Endothelial cell of umbilical vein (primary cell): Measurements from ENCODE around the gene EPHA8. TPM values are rescaled to one million over a fixed set of nuclear protein-coding genes. Genes with fewer than 3 reads are reported as not detected.

ENCODE experiments used
- BruUV-seq: library from RNA; stranded (reverse); fragments of 400-500 nt; replicated peaks from 2 replicates; lab custom pipeline; 2021; lab: Mats Ljungman, UMichigan
- CTCF ChIA-PET: fragments of 300-600, 350-600 bp; sonication (Branson Sonifier 250); formaldehyde crosslinking; loops from one replicate; lab custom pipeline; 2021; ENCODE audit warnings: antibody characterized with exemption, inconsistent platforms; lab: Charles Lee
- POLR2A ChIA-PET: fragments of 300-600, 350-600 bp; sonication (Branson Sonifier 250); formaldehyde crosslinking; loops from one replicate; lab custom pipeline; 2021; ENCODE audit warnings: antibody characterized with exemption, inconsistent platforms; lab: Charles Lee
- DNase-seq: peaks from one replicate; pipeline ENCODE4 v3.0.0-alpha.2; 2011; ENCODE audit warnings: low read depth, low spot score
- FAIRE-seq: peaks from 2 replicates; lab custom pipeline; 2011; peaks lifted over from hg19 to GRCh38; lab: Jason Lieb, UNC
- H2AFZ ChIP-seq: 2 replicates; pipeline ENCODE4 v1.6.0; 2012; ENCODE audit warnings: low read depth, low read length, control low read depth, inconsistent platforms
- H3K27ac ChIP-seq: 2 replicates; pipeline ENCODE4 v1.5.1; 2011; ENCODE audit warnings: low read depth, mild to moderate bottlenecking, control low read depth, low read length, moderate library complexity; ENCODE audit not compliant: insufficient read depth
- H3K27me3 ChIP-seq, 2 experiments: 2 replicates each; pipeline versions ENCODE4 v1.6.0 to v1.6.1; 2011; ENCODE audit warnings: low read length in 2 of 2, mixed read lengths in 1 of 2; ENCODE audit not compliant: control insufficient read depth in 2 of 2, insufficient read depth in 2 of 2
- H3K36me3 ChIP-seq, 2 experiments: 2 replicates in 1 of 2; 3 replicates in 1 of 2; pipeline ENCODE4 v1.5.1; 2011; ENCODE audit warnings: low read length in 2 of 2, mild to moderate bottlenecking in 1 of 2, moderate library complexity in 1 of 2; ENCODE audit not compliant: control insufficient read depth in 2 of 2, insufficient read depth in 2 of 2; ENCODE audit errors: extremely low read depth in 1 of 2
- H3K4me1 ChIP-seq: 3 replicates; pipeline ENCODE4 v1.5.1; 2011; ENCODE audit warnings: mild to moderate bottlenecking, low read length; ENCODE audit not compliant: control insufficient read depth, insufficient read depth; ENCODE audit errors: extremely low read depth
- H3K4me2 ChIP-seq: 2 replicates; pipeline ENCODE4 v1.6.1; 2011; ENCODE audit warnings: low read length, control low read depth, mixed read lengths; ENCODE audit not compliant: insufficient read depth
- H3K4me3 ChIP-seq, 3 experiments: fragments of 200-600 bp in 1 of 3; sonication (generic), shearing (Covaris generic) in 1 of 3; replicated peaks in 1 of 3; 2 replicates each; pipeline ENCODE4 v1.5.1; 2011 to 2016; ENCODE audit warnings: control low read depth in 3 of 3, low read length in 3 of 3, mild to moderate bottlenecking in 2 of 3, inconsistent platforms in 1 of 3, low read depth in 1 of 3, moderate library complexity in 1 of 3; ENCODE audit not compliant: insufficient read depth in 1 of 3
- H3K79me2 ChIP-seq: 2 replicates; pipeline ENCODE4 v1.6.0; 2012; ENCODE audit warnings: low read length, inconsistent platforms; ENCODE audit not compliant: control insufficient read depth, insufficient read depth
- H3K9ac ChIP-seq: replicated peaks from 2 replicates; pipeline ENCODE3; 2011; ENCODE audit warnings: low read length, control low read depth; ENCODE audit not compliant: insufficient read depth; ENCODE audit errors: extremely low read depth
- H3K9me1 ChIP-seq: replicated peaks from 3 replicates; pipeline ENCODE4 v1.6.0; 2011; ENCODE audit warnings: mild to moderate bottlenecking, low read length; ENCODE audit not compliant: control insufficient read depth, insufficient read depth; ENCODE audit errors: extremely low read depth
- H3K9me3 ChIP-seq: replicated peaks from 2 replicates; pipeline ENCODE4 v1.5.1; 2012; ENCODE audit warnings: low read length, inconsistent platforms; ENCODE audit not compliant: control insufficient read depth, insufficient read depth
- H4K20me1 ChIP-seq: replicated peaks from 2 replicates; pipeline ENCODE3; 2011; ENCODE audit warnings: mild to moderate bottlenecking, low read length; ENCODE audit not compliant: control insufficient read depth, insufficient read depth; ENCODE audit errors: extremely low read depth
- EZH2 ChIP-seq: IDR thresholded peaks from 2 replicates; pipeline ENCODE4 v1.6.1; 2012; ENCODE audit warnings: borderline replicate concordance, low read depth, mild to moderate bottlenecking, moderate library complexity, low read length, inconsistent platforms; ENCODE audit not compliant: severe bottlenecking
- FOS ChIP-seq: IDR thresholded peaks from 2 replicates; pipeline ENCODE4 v1.6.1; 2011; ENCODE audit warnings: mild to moderate bottlenecking, low read length, moderate library complexity, borderline replicate concordance; ENCODE audit not compliant: insufficient read depth
- MYC ChIP-seq: IDR thresholded peaks from one replicate; pipeline ENCODE4 v1.6.1; 2011; ENCODE audit warnings: mild to moderate bottlenecking, low read depth, low read length
- POLR2A ChIP-seq: IDR thresholded peaks from 2 replicates; pipeline ENCODE4 v1.6.1; 2012; ENCODE audit warnings: low read depth, mild to moderate bottlenecking, control low read depth, low read length
- POLR2AphosphoS5 ChIP-seq: IDR thresholded peaks from 2 replicates; pipeline ENCODE4 v1.6.1; 2012; ENCODE audit warnings: low read depth, mild to moderate bottlenecking, control low read depth, low read length, moderate library complexity; ENCODE audit not compliant: insufficient read depth
- dilution Hi-C: fragments of 300-500 bp; cut with MboI; formaldehyde crosslinking; loops from one replicate; pipeline ENCODE4 v1.15.0; 2019; ENCODE audit warnings: low sequenced_read_pairs; ENCODE audit not compliant: extremely low pct_ligation_motif_present
- intact Hi-C: fragments of 100-400 bp; cut with micrococcal nuclease; formaldehyde crosslinking; loops from one replicate; pipeline ENCODE4 v1.10.0; 2022
- polyA plus RNA-seq, 4 experiments: library from polyadenylated mRNA; depleted of rRNA in 3 of 4; stranded (reverse) in 3 of 4; unstranded in 1 of 4; fragments of >200 nt; gene quantifications; 2 replicates each; pipeline versions ENCODE4 v1.2.1 to v1.2.3, GENCODE V29; 2011 to 2012; ENCODE audit warnings: missing spikeins in 1 of 4
- total RNA-seq: library from RNA; stranded (reverse); gene quantifications from 2 replicates; pipeline ENCODE4 v1.2.3, GENCODE V29; 2021
- TF ChIP-seq, protein P1 (sequence below): IDR thresholded peaks from 2 replicates; pipeline ENCODE4 v1.6.1; 2011; ENCODE audit not compliant: insufficient read depth, insufficient read length
- TF ChIP-seq, protein P2 (sequence below), 2 donors: IDR thresholded peaks; 1 replicate in 1 of 2; 2 replicates in 1 of 2; pipeline ENCODE4 v1.5.1; 2011; ENCODE audit warnings: low read length in 2 of 2, mild to moderate bottlenecking in 2 of 2, moderate library complexity in 2 of 2, control low read depth in 1 of 2, inconsistent platforms in 1 of 2, low read depth in 1 of 2; ENCODE audit not compliant: insufficient read depth in 1 of 2; ENCODE audit errors: extremely low read depth in 1 of 2

The EPHA8 gene
- total and polyA plus RNA-seq, 2 donors (not counting 3 experiments of a cell fraction or from before 2014, with no cell fraction given): not detected

DNA sequence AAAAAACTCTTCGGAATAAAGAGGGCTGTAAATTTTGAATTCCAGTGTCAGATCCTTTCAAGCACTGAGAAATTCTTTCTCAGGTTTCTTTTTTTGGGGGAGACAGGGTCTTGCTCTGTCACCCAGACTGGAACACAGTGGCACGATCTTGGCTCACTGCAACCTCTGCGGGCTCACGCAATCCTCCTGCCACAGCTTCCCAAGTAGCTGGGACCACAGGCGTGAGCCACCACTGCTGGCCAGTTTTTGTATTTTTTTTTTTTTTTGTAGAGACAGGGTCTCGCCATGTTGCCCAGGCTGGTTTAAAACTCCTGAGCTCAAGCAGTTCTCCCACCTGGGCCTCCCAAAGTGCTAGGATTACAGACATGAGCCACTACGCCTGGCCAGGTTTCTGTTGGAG is 34.8 kb upstream of the EPHA8 start:
- no peak for DNase-seq
- H4K20me1 ChIP-seq: no peaks in the 10 kb centered on the region
- no peaks in the 10 kb centered on the region for H3K79me2 ChIP-seq
- FAIRE-seq: no peak
- dilution Hi-C loops (no loop called here), intact Hi-C loops (no loop called here)
- BruUV-seq: no TSS peak
- no peak overlapping the region for H3K4me3 ChIP-seq
- no peak overlapping the region for H2AFZ ChIP-seq
- H3K9me1 ChIP-seq: no peaks in the 10 kb centered on the region
- CTCF ChIA-PET: interaction anchor here (0.7 to 1.3 kb wide), 2 partner anchors 108 to 113 kb away, joined by 3 to 6 read pairs; no protein-coding TSS in a partner anchor
- H3K9ac ChIP-seq: no peak overlapping the region
- no peak overlapping the region for H3K4me2 ChIP-seq
- H3K4me1 ChIP-seq: peaks cover 6% of the 10 kb centered on the region
- POLR2A ChIA-PET: no interaction called here
- no peak for TF ChIP-seq EZH2
- no peak for TF ChIP-seq MYC
- TF ChIP-seq POLR2AphosphoS5: no peak
- TF ChIP-seq, protein P1, sequence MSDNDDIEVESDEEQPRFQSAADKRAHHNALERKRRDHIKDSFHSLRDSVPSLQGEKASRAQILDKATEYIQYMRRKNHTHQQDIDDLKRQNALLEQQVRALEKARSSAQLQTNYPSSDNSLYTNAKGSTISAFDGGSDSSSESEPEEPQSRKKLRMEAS: no peak
- TF ChIP-seq, protein P2, sequence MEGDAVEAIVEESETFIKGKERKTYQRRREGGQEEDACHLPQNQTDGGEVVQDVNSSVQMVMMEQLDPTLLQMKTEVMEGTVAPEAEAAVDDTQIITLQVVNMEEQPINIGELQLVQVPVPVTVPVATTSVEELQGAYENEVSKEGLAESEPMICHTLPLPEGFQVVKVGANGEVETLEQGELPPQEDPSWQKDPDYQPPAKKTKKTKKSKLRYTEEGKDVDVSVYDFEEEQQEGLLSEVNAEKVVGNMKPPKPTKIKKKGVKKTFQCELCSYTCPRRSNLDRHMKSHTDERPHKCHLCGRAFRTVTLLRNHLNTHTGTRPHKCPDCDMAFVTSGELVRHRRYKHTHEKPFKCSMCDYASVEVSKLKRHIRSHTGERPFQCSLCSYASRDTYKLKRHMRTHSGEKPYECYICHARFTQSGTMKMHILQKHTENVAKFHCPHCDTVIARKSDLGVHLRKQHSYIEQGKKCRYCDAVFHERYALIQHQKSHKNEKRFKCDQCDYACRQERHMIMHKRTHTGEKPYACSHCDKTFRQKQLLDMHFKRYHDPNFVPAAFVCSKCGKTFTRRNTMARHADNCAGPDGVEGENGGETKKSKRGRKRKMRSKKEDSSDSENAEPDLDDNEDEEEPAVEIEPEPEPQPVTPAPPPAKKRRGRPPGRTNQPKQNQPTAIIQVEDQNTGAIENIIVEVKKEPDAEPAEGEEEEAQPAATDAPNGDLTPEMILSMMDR (IDR thresholded peaks at IDR 0.05; ENCODE audit: extremely low read depth in 1 of 2, insufficient read depth in 1 of 2, low read depth in 1 of 2, low read length in 2 of 2): no peak
- TF ChIP-seq FOS: no peak
- TF ChIP-seq POLR2A: no peak
- H3K9me3 ChIP-seq: no peaks in the 10 kb centered on the region
- no peak overlapping the region for H3K27ac ChIP-seq
- peaks cover 2 to 22% of the 10 kb centered on the region in 2 experiments for H3K36me3 ChIP-seq
- H3K27me3 ChIP-seq: no peaks in the 10 kb centered on the region
